Stimulated activated CD8-positive, alpha-beta memory T cell treated with anti-CD3 and anti-CD28 coated beads, Interleukin-12 subunit alpha, Interleukin-12 subunit beta, amount 100 ng/mL, for 4 hours (primary cell): ENCODE measurements around the gene ELOVL6.
"Not testable (repeated sequence)": the region's sequence is repeated elsewhere in the genome, so short reads cannot be mapped to it uniquely, and the experiment has no call there.

ENCODE experiments used
- DNase-seq: peaks from one replicate; pipeline ENCODE4 v3.0.0-alpha.2; 2020; ENCODE audit warnings: low read depth

ELOVL6 gene

GRCh38 chr4:110074570-110074969 is 123.8 kb downstream of the ELOVL6 start:
- no peak for DNase-seq

GRCh38 chr4:110073053-110073845 is 125.2 kb downstream of the ELOVL6 start:
- no peak for DNase-seq

GRCh38 chr4:110071466-110071865 is 126.9 kb downstream of the ELOVL6 start:
- no peak for DNase-seq

- no peak for DNase-seq
Observed at GRCh38 chr4:110068248-110068647, 130.2 kb downstream of the ELOVL6 start.

- no peak for DNase-seq
Observed at GRCh38 chr4:110064934-110065333, 133.5 kb downstream of the ELOVL6 start.

- DNase-seq = no peak
Observed at GRCh38 chr4:110064295-110064694, 134.1 kb downstream of the ELOVL6 start.

- DNase-seq = no peak
Observed at GRCh38 chr4:110062166-110062565, 136.2 kb downstream of the ELOVL6 start.

GRCh38 chr4:110061076-110061475 is 137.3 kb downstream of the ELOVL6 start:
- DNase-seq = no peak

GRCh38 chr4:110059556-110060191 is 138.7 kb downstream of the ELOVL6 start:
- no peak for DNase-seq

GRCh38 chr4:110058677-110059076 is 139.7 kb downstream of the ELOVL6 start:
- DNase-seq = no peak

GRCh38 chr4:110055158-110055768 is 143.2 kb downstream of the ELOVL6 start:
- DNase-seq = no peak

GRCh38 chr4:110049951-110050925 is 148.2 kb downstream of the ELOVL6 start:
- DNase-seq = peak; percentile 8

- DNase-seq = no peak
Observed at GRCh38 chr4:110046588-110047049, 151.8 kb downstream of the ELOVL6 start.

- no peak for DNase-seq
Observed at GRCh38 chr4:110042545-110043517, 155.6 kb downstream of the ELOVL6 start.

GRCh38 chr4:110041735-110042134 is 156.7 kb downstream of the ELOVL6 start:
- no peak for DNase-seq

GRCh38 chr4:110039164-110039563 is 159.3 kb downstream of the ELOVL6 start:
- not testable (repeated sequence) for DNase-seq

- DNase-seq = no peak
Observed at GRCh38 chr4:110034026-110034393, 164.4 kb downstream of the ELOVL6 start.

- DNase-seq = no peak
Observed at GRCh38 chr4:110033355-110034025, 164.9 kb downstream of the ELOVL6 start.

- no peak for DNase-seq
Observed at GRCh38 chr4:110032603-110033002, 165.8 kb downstream of the ELOVL6 start.

- DNase-seq = no peak
Observed at GRCh38 chr4:110025718-110026117, 172.7 kb downstream of the ELOVL6 start.
